GM19395 (cell line): ENCODE data around the gene TMUB2.

Experiments
- ATAC-seq: cut with Tn5 transposase; IDR thresholded peaks from one replicate; pipeline ENCODE4 v1.9.1; 2021; ENCODE audit warnings: mild to moderate bottlenecking, moderate library complexity; ENCODE audit not compliant: unreplicated experiment

The TMUB2 gene

GRCh38 chr17:44202756-44203155 is 16.0 kb downstream of the TMUB2 start:
- no peak for ATAC-seq

- no peak for ATAC-seq
Observed at GRCh38 chr17:44203731-44204440, 17.1 kb downstream of the TMUB2 start.

- no peak for ATAC-seq
Observed at GRCh38 chr17:44204441-44204882, 17.7 kb downstream of the TMUB2 start.

- ATAC-seq, result no peak
Observed at GRCh38 chr17:44205962-44206824, 19.4 kb downstream of the TMUB2 start.

GRCh38 chr17:44206825-44207155 is 20.0 kb downstream of the TMUB2 start:
- no peak for ATAC-seq

DNA sequence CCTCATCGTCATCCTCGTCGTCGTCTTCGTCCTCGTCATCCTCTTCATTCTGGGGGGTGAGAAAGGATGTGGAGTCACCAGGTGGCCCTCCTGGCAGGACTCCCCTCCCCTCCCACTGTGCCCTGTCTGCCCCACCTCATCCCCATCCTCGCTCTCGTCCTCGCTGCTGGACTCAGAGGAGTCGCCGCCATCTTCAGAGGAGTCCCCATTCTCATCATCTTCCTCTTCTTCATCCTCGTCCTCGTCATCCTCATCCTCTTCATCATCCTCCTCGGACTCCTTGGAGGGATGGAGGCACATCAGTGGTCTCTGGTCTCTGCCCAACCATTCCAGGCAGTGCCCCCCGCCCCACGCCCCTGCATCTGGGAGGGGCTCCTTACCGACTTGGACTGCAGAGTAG is 20.5 kb downstream of the TMUB2 start:
- no peak for ATAC-seq

DNA sequence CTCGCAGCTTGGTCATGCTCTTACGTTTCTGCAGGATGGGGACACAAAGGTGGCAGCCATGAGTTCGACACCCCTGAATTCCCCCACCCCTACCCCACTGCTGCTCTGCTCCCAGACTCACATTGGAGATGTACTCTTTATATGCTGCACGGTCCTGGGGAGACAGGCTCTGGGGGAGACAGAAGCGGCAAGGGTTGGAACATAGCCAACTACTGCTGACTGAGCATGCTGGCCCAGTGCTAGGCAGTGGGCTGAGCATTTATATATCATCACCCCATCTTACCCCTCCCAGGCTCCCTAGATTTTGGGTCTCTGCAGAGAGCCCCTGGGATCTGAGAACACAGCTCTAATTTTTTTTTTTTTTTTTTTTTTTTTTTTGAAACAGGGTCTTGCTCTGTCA is 21.0 kb downstream of the TMUB2 start:
- no peak for ATAC-seq

DNA sequence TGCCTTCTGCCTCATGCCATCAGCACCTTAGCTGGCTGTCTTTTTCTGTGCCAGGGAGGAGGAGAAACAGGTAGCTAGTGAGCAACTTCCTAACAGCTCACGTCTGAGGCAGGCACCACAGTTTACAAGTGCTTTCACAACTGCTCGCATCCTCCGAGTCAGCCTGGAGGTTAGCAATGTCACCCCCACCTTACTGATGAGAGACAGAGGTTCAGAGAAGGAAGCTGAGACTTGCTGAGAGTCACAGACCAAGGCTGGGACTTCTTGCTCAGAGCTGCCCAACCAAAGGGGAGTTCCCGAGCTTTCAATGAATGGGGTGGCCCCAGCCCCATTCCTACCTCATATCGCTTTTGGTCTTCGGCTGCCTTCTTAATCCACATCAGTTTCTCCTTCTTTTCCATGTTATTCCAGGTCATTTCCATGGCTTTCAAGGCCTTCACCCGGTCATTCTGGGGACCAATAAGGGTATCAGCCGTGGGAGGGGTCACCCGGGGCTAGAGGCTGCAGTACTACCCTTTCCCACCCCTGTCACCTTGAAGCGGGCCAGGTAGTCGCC is 23.1 kb downstream of the TMUB2 start:
- ATAC-seq, result peak; percentile 23

- peak; percentile 67 for ATAC-seq
Observed at GRCh38 chr17:44210342-44211192, 23.8 kb downstream of the TMUB2 start.

DNA sequence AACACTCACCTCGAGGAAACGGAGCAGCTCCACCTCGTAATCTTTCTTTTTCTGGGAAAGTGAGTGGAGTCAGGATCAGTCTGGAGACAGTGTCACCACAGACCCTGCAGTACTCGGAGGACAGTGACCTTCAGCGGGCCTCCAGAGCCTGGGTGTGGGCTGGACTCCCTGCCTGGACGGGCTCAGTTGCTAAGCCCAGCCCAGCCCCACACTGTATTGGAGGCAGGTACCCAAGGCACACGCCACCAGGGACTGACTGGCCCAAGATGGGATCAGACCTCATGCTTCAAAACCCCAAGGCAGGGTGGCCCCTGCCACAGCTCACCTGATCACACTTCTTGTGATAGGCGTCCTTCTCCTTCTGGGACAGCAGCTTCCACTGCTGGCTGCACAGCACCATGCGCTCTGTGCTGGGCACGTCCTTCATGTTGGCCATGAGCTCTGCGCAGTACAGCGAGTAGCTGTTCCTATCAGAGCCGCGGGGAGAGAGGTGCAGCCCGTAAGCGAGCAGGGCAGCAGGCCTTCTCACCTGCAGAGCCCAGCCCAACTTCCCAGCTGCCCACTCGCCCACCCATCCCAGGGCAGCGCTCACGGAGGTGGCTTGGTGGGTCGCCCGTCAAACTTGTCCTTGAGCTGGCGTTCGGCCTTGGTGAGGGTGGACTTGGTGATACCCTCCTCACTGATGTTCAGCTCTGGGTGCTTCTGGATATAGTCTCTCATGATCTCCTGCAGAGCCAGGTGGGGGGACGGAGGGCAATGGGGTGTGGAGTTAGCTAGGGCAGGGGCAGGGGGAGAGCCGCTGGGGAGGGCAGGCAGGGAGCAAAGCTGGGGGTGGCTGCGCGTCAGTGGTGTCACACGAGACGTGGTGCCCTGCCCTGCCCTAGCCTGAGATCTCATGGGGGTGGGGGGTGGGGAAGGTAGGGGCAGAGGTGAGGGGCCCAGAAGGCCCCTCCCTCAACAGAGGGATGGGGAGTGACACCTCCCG is 24.8 kb downstream of the TMUB2 start:
- no peak for ATAC-seq

- no peak for ATAC-seq
Observed at GRCh38 chr17:44212507-44213402, 26.0 kb downstream of the TMUB2 start.

- ATAC-seq, result no peak
Observed at GRCh38 chr17:44213403-44214229, 26.8 kb downstream of the TMUB2 start.

DNA sequence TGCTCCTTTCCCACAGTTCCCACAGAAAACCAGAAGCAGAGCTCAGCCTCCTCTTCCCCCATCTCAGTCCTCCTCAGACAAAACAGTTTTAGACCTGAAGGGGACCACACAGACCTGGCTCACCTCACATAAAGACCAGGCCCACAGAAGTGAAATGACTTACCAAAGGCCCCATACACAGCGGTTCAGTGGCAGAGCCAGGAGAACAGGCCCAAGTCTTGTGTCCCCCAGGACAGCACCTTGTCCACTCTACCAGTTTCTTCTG is 27.4 kb downstream of the TMUB2 start:
- no peak for ATAC-seq

- no peak for ATAC-seq
Observed at GRCh38 chr17:44214896-44215295, 28.1 kb downstream of the TMUB2 start.

DNA sequence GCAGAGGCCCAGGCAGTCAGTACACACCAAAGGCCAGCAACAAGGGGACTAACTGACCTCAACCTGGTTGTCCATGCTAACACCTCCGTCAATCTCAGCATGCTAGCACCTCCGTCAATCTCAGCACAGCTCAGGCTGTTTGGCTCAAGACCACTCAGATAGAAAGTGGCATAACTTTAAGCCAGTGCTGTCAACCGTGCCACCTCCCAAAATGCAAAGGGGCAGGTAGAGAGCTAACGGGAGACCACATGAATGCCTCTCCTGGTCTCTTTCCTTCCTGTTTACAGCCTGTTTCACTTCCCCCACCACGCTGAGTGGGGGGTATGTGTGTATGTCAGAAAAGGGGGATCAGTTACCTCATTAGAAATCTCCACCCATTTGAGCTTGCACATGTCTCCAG is 29.4 kb downstream of the TMUB2 start:
- no peak for ATAC-seq

- ATAC-seq, result no peak
Observed at GRCh38 chr17:44216694-44217093, 29.9 kb downstream of the TMUB2 start.

DNA sequence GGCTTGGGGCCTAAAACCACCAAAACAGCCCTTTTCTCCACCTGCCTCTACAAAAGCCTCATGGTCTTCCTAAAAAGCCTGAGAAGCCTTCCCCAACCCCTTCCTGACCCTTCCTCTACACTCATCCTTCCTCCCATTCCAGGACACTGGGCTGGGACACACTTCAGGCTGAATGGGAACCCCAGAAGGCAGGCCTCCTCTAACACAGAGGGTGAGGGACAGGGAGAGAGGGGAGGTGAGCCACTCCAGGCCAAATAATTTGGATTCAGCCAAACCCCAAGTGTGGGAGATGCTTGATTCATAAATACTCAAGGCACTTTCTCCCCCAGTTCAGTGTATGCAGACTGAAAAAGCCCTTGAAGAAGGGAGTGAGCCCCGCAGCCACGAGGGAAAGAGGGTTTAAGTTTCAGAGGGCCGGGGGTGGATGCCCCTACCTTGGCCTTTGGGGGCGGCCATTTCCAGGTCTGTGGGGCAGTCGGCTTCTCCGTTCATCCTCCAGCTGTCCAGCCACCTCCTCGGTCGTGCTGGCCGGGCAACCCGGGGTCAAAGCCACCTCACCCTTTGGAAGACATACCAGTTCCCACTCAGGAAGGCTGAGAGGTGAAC is 31.1 kb downstream of the TMUB2 start:
- ATAC-seq, result no peak
